Lung microvascular endothelial cell (primary cell): Measurements from ENCODE around the gene DDIT3. TPM values are rescaled to one million over a fixed set of nuclear protein-coding genes. Genes with fewer than 3 reads are reported as not detected.
"Not testable (repeated sequence)": the region's sequence is repeated elsewhere in the genome, so short reads cannot be mapped to it uniquely, and the experiment has no call there.

Source experiments
- DNase-seq, 2 donors: peaks; one replicate each; pipeline versions ENCODE4 v3.0.0 to v3.0.0-alpha.2; 2010; ENCODE audit warnings: low read depth in 2 of 2
- total RNA-seq: library from RNA; depleted of rRNA; stranded (reverse); fragments of >200 nt; gene quantifications from 2 replicates; pipeline ENCODE4 v1.2.1, GENCODE V29; 2014

DDIT3 gene
- total RNA-seq, 1 donor from 2014 or later, result 12.5 TPM

DNA sequence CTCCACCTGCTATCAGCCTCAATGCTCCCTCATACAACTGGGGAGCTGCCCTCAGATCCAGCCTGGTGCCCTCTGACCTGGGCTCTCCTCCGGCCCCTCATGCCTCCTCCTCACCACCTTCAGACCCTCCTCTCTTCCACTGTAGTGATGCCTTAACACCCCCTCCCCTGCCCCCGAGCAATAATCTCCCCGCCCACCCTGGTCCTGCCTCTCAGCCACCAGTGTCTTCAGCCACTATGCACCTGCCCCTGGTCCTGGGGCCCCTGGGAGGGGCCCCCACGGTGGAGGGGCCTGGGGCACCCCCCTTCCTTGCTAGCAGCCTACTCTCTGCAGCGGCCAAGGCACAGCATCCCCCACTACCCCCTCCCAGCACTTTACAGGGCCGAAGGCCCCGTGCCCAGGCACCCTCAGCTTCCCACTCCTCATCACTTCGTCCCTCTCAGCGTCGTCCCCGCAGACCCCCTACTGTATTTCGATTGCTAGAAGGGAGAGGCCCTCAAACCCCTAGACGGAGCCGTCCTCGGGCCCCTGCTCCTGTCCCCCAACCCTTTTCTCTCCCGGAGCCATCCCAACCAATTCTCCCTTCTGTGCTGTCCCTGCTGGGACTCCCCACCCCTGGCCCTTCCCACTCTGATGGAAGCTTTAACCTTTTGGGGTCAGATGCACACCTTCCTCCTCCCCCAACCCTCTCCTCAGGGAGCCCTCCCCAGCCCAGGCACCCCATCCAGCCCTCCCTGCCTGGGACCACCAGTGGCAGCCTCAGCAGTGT lies 5.5 kb upstream of the DDIT3 start:
- no peak for DNase-seq

DNA sequence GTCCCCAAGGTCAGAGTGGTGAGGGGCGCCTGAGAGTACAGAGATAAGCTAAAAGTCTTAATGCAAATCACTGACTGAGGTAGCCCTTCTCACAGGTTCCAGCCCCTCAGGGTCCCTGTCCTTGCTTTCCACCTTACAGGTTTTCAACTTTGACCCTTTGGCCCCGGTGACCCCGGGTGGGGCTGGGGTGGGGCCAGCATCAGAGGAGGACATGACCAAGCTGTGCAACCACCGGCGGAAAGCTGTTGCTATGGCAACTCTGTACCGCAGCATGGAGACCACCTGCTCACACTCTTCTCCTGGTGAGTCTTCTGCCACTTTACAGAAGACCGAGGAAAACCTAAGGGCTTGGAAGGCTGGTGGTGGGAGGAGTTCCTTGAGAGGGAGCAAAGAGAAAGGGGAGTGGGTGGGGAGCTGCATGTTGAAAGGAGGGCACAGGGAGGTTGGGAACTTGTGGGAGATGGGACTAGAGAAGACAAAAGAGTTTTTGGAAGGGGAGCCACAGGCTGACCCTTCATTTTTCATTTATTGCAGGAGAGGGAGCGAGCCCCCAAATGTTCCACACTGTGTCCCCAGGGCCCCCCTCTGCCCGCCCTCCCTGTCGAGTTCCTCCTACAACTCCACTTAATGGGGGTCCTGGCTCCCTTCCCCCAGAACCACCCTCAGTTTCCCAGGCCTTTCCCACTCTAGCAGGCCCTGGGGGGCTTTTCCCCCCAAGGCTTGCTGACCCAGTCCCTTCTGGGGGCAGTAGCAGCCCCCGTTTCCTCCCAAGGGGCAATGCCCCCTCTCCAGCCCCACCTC lies 4.7 kb upstream of the DDIT3 start:
- no peak for DNase-seq

DNA sequence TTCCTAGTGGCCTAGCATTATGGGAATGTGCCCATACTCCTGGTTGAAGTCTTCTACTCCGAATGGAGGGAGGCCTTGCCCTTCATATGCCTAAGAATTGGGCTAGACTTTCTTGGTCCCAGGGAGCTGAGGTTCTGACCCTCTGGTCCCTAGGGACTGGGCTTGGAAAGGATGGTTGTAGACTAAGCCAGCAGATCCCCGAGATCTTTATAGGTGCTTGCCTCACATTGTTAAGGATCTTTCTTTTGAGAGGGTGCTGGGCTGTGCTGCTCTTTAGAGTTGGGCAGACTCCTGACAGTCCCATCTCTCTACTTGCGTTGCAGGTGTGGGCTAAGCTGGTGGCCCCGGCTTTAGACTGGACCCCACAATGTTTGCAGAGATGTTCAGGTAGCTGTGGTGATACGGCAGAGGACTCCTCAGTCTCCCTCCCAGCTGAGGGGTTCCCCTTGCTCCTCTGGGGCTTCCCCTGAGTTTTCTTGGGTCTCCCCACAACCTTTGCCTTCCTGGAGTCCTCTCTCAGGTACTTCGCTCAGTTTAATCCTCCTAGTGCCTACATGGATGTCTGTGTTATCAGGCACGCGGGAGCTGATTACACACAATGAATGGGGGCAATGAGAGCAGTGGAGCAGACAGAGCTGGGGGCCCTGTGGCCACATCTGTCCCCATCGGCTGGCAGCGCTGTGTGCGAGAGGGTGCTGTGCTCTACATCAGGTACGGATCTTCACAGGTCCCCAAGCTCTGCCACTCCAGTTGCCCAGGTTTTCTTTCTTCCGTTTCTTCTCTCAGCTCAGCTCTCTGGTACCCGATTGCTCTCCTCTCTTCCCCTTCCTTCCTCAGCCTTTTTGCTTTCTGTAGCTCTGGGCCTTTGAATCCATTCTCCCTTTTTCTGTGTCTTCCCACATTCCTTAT lies 3.6 kb upstream of the DDIT3 start:
- no peak for DNase-seq

DNA sequence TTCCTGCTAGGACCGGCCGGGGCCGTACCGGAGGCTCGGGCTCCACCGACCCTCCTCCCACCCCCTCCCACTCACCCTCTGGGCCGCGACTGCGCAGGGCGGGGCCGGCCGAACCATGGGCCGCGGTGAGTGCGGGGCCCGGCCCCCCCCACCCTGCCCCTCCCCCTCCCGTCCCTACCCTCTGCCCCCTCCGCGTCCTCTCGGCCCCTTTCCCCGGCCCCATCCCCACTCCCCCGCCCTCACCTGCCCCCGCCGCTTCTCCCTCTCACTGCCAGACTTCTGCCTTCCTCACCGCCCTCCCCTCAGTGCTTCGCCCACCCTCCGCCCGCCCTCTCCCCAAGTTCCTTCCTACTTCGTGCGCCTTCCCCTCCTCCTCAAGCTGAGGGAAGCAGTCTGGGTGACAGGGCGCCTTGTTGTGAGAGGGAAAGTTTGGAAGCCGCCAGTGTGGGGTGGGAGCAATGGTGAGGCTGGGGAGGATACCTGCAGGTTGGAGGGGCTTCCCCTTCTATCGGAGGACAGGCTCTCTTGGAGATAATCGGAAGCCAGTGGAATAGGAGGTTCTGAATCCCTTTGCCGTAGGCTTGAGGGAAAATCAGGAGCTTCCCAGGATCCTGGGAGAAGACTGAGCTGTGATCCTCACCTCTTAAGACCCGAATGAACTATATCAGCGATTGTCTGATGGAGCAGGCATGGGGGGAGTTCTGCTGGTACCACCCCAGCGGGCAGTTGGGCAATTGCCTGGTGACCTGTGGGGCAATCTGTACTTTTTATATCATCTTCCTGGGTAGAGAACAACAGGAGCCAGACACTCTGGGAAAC lies 2.8 kb upstream of the DDIT3 start:
- peak; percentile 39 to 77 for DNase-seq

DNA sequence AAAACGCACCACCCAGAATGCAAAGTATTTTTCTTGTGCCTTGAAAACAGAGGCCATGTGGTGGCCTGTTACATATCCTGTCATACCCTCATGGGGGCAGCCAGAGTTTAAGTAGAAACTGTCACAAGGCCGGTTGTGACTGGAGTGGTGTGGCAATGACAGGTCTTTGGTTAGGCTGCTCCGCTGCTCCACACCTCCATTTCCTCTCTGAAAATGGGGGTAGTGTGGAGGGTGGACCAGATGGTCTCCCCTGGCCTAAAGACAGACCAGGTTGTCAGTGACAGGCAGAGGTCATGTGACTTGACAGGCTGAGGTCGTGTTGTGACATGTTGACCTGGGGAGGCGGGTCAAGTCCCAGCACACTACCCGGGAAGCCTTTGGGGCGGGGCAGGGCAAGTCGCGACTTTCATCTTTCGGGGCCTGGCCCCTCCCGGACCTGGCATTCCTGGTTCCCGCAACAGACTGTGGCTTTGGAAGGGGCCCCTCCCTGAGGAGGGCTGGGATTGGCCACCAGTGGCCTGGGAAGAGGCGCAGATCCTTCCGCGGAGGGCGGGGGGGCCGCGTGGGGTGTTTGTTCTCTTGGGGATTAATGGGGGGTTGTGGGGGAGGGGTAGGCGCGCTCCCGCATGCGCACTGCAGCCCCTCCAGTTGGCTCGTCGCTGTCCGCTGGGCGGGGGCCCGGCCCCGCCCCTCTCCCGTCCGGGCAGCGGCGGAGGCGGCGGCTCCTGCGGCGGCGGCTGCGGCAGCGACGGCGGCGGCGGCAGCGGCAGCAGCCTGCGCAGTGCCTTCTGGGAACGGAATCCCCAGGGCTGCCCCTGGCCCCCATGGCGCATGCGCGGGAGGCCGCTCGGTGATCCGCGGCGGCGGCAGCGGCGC lies 1.9 kb upstream of the DDIT3 start, which contains the start of gene MBD6:
Gene MBD6 (plus strand): TSS at position 814 of the 876 bp plus-strand sequence. CDS start 1,480 bp downstream, outside the sequence.
- DNase-seq, result peak; percentile 94

DNA sequence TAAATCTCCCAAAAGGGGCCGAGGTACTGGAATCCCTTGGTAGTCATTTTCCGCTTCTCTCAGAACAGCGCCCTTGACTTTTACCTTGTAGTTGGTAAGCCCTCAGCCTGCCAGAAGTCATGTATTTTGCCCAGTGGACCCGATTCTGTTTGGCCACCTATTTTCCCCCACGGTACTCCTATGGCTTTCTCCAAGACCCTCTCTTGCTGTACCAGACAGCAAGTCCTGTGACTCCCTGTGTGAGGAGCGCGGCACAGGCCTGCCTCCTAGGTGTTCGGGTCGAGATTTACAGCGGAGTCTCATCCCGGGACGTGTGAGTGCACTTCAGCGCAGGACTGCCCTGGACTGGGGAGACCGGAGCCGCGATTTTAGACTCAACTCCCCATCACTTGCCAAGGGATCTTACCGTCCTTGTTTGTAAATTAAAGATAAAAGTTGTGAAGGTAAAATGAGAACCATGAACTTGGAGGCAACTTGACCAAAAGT lies 1.3 kb upstream of the DDIT3 start:
- peak; percentile 57 to 64 for DNase-seq

DNA sequence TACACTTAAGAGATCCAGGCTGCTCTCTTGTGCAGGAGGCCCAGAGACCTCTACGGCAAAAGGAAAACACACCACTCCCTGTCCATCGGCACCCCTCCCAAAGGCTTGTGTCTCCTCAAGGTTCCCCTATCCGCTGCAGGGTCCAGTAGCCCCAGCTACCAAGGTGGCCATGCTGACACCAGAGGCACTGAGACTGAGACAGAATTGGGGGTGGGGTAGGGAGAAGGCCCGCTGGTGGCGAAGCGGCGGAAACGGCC lies 590 bp downstream of the DDIT3 start:
- no peak for DNase-seq

DNA sequence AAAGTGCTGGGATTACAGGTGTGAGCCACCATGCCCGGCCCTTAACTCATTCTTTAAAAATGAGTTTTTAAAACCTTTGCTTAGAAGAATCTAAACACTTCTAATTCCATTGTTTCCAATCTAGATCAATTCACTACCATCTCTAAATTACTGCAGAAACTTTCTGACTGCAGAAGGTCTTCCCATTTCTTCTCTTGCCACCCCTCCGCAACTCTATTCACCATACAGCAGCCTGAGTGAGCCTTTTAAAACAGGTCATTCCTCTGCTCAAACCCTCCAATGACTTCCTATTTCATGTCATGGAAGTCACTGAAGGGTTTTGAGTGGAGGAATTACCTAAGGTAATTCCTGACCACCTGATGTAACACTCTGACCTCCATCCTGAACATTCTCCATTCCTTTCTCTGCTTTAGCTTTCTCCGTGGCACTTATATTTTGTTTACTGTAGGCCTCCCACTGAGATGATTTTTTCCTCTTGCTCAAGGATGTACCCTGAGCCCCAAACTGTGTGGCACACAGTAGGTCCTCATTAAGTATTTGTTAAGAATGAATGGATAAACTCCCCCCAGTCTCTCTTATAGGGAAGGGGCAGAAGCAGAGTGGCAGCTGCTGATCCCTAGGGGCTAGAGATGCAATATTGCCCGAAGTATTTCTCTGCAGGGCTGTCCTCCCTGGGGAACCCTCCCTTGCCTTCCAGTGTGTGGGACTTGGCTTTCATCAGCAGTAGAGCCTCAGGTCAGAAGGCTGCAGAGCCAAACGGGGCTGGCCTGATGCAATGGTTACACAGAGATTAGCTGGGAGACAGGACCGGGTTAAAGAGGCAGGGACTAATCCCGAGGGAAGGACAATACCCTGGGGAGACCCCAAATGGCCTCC lies 1.2 kb downstream of the DDIT3 start:
- peak; percentile 27 to 29 for DNase-seq

DNA sequence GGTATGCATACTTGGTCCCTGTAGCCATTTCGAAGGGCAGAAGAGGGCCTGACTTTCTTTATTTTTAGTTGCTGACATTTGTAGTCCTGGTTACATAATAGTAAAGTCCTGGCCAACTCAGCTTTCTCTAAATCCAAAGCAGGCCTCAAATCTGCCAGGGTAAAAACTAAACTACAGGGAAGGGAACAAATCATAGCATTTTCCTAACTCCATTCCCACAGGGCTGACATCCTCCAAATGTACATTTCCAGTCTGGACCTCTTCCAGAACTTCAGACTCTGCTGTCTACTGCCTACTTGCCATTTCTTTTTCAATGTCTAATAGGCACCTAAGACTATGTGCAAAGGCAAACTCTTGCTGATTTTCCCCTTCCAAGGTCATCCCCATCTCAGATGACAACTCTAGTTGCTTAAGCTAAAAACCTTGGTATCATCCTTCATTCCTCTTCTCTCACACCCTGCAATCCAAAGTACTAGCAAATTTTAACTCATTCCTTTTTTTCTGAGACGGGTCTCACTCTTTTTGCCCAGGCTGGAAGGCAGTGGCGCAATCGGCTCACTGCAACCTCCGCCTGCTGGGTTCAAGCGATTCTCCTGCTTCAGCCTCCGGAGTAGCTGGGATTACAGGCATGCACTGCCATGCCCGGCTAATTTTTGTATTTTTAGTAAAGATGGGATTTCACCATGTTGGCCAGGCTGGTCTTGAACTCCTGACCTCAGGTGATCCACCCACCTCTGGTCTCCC lies 2.0 kb downstream of the DDIT3 start:
- peak in 1 of 2 donors; percentile 29 for DNase-seq

DNA sequence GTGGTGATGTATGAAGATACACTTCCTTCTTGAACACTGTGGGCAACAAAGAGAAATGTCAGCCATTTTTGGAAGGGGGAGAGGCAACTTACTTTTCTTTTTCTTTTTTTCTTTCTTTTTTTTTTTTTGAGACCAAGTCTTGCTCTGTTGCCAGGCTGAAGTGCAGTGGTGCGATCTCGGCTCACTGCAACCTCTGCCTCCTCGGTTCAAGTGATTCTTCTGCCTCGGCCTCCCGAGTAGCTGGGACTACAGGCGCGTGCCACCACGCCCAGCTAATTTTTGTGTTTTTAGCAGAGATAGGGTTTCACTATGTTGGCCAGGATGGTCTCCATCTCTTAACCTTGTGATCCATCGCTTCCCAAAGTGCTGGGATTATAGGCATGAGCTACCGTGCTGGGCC lies 2.6 kb downstream of the DDIT3 start:
- DNase-seq, result not testable (repeated sequence)

DNA sequence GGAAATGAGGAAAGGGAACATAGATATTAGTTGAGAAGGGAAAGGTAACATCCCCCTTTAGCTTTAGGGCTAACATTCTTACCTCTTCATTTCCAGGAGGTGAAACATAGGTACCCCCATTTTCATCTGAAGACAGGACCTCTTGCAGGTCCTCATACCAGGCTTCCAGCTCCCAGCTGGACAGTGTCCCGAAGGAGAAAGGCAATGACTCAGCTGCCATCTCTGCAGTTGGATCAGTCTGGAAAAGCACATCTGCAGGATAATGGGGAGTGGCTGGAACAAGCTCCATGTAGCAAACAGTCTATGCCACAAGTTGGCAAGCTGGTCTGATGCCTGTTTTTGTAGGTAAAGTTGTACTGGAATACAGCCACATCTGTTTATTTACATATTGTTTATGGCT lies 3.1 kb downstream of the DDIT3 start:
- peak in 1 of 2 donors; percentile 63 for DNase-seq

DNA sequence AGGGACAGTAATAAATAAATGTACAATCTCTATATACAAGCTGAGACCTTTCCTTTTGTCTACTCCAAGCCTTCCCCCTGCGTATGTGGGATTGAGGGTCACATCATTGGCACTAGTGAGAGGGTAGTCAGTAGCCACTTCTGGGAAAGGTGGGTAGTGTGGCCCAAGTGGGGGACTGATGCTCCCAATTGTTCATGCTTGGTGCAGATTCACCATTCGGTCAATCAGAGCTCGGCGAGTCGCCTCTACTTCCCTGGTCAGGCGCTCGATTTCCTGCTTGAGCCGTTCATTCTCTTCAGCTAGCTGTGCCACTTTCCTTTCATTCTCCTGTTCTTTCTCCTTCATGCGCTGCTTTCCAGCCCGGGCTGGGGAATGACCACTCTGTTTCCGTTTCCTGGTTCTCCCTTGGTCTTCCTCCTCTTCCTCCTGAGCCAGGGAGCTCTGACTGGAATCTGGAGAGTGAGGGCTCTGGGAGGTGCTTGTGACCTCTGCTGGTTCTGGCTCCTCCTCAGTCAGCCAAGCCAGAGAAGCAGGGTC lies 3.6 kb downstream of the DDIT3 start:
- peak in 1 of 2 donors; percentile 38 for DNase-seq

DNA sequence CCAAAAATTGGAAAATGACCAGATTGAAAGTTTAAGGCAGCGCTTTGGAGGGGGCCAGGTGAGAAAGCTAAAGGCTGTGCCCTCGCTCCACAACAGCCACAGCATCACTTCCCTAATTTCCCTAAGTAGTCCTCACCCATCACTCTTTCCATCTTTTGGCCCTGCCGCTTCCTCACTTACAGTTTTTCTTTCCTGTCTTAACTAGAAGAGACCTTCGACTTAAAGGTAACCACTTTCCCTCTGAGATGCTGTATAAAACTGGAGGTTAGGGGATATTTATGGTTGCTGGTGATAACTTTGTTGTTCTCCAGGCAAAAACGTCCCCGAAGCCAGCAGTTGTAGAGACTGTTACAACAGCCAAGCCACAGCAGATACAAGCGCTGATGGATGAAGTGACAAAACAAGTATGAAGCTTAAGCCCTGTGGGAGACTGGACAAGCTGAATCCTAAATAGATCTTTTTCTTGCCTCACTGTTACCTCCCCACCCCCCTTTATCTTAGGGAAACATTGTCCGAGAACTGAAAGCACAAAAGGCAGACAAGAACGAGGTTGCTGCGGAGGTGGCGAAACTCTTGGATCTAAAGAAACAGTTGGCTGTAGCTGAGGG lies 4.3 kb downstream of the DDIT3 start:
- DNase-seq, result no peak

DNA sequence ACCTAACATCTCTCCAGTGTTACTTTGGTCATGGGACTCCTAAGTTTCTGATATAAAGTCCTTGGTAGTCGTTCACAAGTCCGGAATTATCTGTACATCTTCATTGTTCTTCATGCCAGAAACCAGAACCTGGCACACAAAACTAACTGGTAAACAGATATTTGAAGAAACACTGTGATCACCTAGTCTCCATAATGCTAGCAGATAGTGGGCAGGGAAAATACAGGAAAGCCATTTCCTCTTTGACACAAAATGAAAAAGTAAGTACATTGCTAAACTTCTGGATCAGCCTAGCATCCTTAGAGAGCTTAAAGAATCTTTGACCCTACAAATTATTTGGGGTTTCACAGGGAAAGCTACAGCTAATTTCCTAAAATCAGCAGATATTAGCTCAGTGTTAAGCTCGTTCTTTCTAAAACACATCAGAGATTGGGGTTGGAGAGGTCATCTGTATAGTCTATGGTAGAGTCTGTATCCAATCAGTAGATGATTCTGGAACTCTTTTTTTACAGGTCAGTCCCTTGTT lies 4.8 kb downstream of the DDIT3 start:
- DNase-seq, result no peak

DNA sequence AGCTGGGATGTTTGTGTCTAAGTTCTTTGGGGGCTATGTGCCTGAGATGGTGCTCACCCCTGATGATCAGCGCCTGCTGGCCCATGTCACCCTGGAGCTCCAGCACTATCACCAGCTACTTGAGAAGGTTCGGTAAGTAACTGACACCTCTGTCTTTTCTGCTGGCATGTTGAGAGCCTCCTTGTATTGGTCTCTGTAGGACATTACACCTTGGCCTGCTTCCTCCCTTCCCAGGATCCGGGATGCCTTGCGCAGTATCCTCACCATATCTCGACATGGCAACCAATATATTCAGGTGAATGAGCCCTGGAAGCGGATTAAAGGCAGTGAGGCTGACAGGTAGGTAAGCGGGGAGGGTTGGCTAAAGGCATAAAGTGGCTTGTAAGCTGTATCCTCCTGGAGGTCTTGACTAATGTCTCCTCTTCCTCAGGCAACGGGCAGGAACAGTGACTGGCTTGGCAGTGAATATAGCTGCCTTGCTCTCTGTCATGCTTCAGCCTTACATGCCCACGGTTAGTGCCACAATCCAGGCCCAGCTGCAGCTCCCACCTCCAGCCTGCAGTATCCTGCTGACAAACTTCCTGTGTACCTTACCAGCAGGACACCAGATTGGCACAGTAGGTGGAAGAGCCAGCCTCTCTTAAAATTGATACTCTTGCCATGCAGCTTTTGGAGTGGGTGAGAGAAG lies 5.5 kb downstream of the DDIT3 start:
- no peak for DNase-seq

DNA sequence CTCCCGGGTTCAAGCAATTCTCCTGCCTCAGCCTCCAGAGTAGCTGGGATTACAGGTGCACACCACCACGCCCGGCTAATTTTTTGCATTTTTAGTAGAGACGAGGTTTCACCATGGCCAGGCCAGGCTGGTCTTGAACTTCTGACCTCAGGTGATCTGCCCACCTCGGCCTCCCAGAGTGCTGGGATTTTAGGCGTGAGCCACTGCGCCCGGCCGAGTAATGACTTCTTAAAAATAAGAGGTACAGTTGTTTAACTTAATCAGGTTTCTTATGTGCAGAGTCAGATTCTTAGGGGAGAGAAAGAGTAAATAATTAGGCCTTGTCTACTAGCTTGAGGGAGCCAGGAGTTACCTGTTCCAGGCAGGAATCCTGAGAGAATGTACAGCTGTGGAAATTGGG lies 6.1 kb downstream of the DDIT3 start:
- not testable (repeated sequence) for DNase-seq

DNA sequence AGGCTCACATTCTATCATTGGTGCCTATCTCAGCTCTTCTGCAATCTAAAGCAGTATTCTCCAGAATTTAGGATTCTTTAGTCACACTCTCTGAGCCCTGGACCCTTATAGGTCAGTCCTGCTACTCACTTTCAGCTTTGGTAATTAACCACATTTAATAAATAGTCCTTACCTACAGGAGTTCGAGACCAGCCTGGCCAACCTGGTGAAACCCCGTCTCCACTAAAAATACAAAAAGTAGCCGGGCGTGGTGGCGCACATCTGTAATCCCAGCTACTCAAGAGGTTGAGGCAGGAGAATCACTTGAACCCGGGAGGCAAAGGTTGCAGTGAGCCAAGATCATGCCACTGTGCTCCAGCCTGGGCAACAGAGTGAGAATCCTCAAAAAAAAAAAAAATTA lies 6.6 kb downstream of the DDIT3 start:
- DNase-seq, result not testable (repeated sequence)
